ENCODE measurements around the gene PLEKHA3. TPM values are rescaled to one million over a fixed set of nuclear protein-coding genes. Genes with fewer than 3 reads are reported as not detected.

The PLEKHA3 gene
- total RNA-seq, 1 experiment from 2014 or later, result 25.9 TPM

DNA sequence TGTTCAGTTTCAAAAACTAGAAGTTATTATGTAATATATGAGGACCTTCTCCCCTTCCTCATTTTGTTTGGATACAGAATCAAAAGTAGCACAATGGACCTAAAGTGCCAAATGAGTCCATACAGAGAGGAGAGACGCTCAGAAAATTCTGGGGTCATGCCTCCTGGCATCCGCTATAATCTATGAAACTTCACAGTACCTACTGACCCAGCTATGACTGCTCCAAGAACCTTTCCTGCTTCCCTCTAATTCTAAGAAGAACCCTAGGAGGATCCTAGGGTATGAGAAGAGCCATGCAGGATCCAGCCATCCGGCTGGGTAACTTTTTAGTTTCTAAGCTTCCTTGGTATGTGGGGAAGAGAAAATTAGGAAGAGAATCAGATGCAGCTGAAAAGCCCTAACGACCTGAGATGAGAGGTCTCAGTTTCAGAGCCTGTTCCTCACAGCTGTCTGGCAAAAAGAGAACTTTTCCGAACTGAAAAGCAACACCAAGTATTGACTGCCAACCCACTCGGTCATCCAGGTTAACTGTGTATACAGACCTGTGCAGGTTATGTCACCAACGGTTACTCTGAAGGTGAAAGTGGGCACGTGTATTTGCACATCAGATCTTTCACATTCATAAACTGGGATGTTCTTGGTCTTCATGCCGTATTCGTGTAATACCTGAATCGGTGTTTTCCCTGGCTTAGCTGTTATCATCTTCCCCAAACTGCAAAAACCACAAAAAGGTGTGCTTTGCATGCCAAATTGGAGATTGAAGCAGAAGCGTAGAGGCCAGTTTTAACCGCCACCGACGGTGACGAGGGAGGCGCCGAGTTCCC is 30.3 kb upstream of the PLEKHA3 start:
- WGBS (ENCODE audit: extremely low coverage, insufficient read length, low lambda C conversion rate), result no CpG with 5 or more reads among the region's 18 CpGs
- TF ChIP-seq, protein P1, sequence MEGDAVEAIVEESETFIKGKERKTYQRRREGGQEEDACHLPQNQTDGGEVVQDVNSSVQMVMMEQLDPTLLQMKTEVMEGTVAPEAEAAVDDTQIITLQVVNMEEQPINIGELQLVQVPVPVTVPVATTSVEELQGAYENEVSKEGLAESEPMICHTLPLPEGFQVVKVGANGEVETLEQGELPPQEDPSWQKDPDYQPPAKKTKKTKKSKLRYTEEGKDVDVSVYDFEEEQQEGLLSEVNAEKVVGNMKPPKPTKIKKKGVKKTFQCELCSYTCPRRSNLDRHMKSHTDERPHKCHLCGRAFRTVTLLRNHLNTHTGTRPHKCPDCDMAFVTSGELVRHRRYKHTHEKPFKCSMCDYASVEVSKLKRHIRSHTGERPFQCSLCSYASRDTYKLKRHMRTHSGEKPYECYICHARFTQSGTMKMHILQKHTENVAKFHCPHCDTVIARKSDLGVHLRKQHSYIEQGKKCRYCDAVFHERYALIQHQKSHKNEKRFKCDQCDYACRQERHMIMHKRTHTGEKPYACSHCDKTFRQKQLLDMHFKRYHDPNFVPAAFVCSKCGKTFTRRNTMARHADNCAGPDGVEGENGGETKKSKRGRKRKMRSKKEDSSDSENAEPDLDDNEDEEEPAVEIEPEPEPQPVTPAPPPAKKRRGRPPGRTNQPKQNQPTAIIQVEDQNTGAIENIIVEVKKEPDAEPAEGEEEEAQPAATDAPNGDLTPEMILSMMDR (conservative IDR thresholded peaks at IDR 0.05), result no peak
- Histone ChIP-seq H4K5ac (ENCODE audit: insufficient read length, low read depth, low read length) (no peak overlapping the region), H3K27me3 (ENCODE audit: insufficient read depth, low read length) (no peaks in the 10 kb centered on the region), H2BK20ac (ENCODE audit: low read depth, low read length, poor library complexity, severe bottlenecking) (no peak overlapping the region), H2AFZ (ENCODE audit: low read length) (no peak overlapping the region), H3K27ac (ENCODE audit: insufficient read length, low read depth, low read length) (peak overlapping the region; percentile 24), H2BK15ac (ENCODE audit: low read depth, low read length) (no peak overlapping the region), H3K9me3 (ENCODE audit: control insufficient read depth, low read depth, low read length) (no peaks in the 10 kb centered on the region), H3K18ac (ENCODE audit: insufficient read length, low read depth, low read length) (no peak overlapping the region), H2BK12ac (ENCODE audit: insufficient read length, low read depth, low read length) (no peak overlapping the region), H3K56ac (ENCODE audit: insufficient read length, low read depth, low read length) (no peak overlapping the region), H2BK120ac (ENCODE audit: low read depth, low read length, poor library complexity, severe bottlenecking) (no peak overlapping the region), H2BK5ac (ENCODE audit: insufficient read length, low read length) (no peak overlapping the region), H4K8ac (replicated peaks; ENCODE audit: insufficient read length, low read depth, low read length) (no peak overlapping the region), H3T11ph (ENCODE audit: low read length) (no peak overlapping the region), H3K79me2 (ENCODE audit: insufficient read depth, low read length) (peaks cover 6% of the 10 kb centered on the region; the same call in 1 of the 2 replicates), H3K14ac (ENCODE audit: insufficient read depth, low read length) (no peak overlapping the region), H3K79me1 (ENCODE audit: insufficient read depth, low read depth, low read length, poor library complexity, severe bottlenecking) (no peaks in the 10 kb centered on the region), H3K4ac (ENCODE audit: low read depth, low read length) (no peak overlapping the region), H4K91ac (ENCODE audit: insufficient read length, low read depth, low read length) (no peak overlapping the region), H3K4me1 (ENCODE audit: insufficient read depth, low read length) (no peaks in the 10 kb centered on the region), H2AK5ac (ENCODE audit: insufficient read length, low read length) (no peak overlapping the region), H3K9ac (ENCODE audit: extremely low read depth, insufficient read length, low read length) (peak overlapping the region; percentile 80), H3K4me2 (ENCODE audit: insufficient read depth, insufficient read length, low read length) (peak overlapping the region; percentile 98), H4K20me1 (ENCODE audit: control insufficient read depth, insufficient read depth, insufficient read length) (no peaks in the 10 kb centered on the region), H3K23ac (ENCODE audit: insufficient read length, low read depth, low read length) (no peak overlapping the region), H3K23me2 (ENCODE audit: insufficient read length, low read depth, low read length, poor library complexity, severe bottlenecking) (peaks cover 9% of the 10 kb centered on the region)
- Mint-ChIP-seq H3K9me3 (no peaks in the 10 kb centered on the region), H3K4me1 (peaks cover 19 to 22% of the 10 kb centered on the region in 2 experiments), H3K27me3 (ENCODE audit: low read depth) (no peaks in the 10 kb centered on the region), H3K36me3 (ENCODE audit: insufficient read depth in 1 of 3, low read depth in 3 of 3) (peaks cover 17 to 41% (median 37%) of the 10 kb centered on the region in 3 experiments; a peak in 6 of 7 replicates), H3K27ac (peak overlapping the region; percentile 65 to 91 (median 78); a peak in 5 of 7 replicates), H3K4me3 (peak overlapping the region; percentile 83 to 90)
- no peak for DNase-seq

All from H9 (cell line).